Measurements from ENCODE around the gene CTBP2. TPM values are rescaled to one million over a fixed set of nuclear protein-coding genes. Genes with fewer than 3 reads are reported as not detected.
A peak's percentile ranks its signal among the peaks of the same experiment; 100 is the strongest.
"Not testable (repeated sequence)": the region's sequence is repeated elsewhere in the genome, so short reads cannot be mapped to it uniquely, and the experiment has no call there.

Gene CTBP2
- total RNA-seq, 3 donors from 2014 or later (not counting 1 experiment from before 2014, with no cell fraction given), result 120 to 179 (median 124) TPM

DNA sequence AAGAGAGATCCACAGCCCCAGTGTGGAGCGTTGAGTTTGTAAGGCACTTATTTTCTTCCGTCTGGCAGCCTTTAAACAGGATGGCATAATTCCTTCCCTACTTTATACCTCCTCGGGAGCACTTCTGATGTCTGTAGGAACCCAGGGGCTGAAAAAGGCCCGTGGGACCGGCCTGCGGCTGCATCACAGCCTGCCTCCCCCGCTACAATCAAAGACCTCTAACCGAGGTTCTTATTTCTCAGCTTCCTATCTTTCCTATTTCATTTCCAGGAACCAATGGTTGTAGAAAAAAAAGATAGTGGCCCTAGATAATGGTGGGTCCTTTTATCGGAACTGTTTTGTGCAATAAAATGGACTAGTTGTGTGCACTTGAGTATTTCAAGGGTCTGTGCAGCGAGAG is 4.1 kb upstream of the CTBP2 start:
- 97% methylated on average over 8 of the region's 10 CpGs for WGBS (ENCODE audit: insufficient coverage)
- H3K9me3 Mint-ChIP-seq, result no peaks in the 10 kb centered on the region
- H3K27me3 ChIP-seq (ENCODE audit: control insufficient read depth, insufficient read depth, low read length), result peaks cover 3% of the 10 kb centered on the region
- intact Hi-C loops (cut with micrococcal nuclease), result no loop called here
- no peak overlapping the region for H3K4me3 ChIP-seq (ENCODE audit: low read length)
- DNase-seq (no peak), ATAC-seq (no peak)
- H3K27me3 Mint-ChIP-seq (ENCODE audit: low read depth in 2 of 2), result no peaks in the 10 kb centered on the region
- H3K4me1 Mint-ChIP-seq, result peaks cover 0 to 8% of the 10 kb centered on the region in 2 donors
- no peaks in the 10 kb centered on the region for H3K36me3 Mint-ChIP-seq
- H3K4me3 Mint-ChIP-seq, result peak overlapping the region; percentile 13
- no peak overlapping the region for H3K27ac Mint-ChIP-seq
- H3K27ac ChIP-seq (ENCODE audit: low read length), result no peak overlapping the region
- TF ChIP-seq, protein P1, sequence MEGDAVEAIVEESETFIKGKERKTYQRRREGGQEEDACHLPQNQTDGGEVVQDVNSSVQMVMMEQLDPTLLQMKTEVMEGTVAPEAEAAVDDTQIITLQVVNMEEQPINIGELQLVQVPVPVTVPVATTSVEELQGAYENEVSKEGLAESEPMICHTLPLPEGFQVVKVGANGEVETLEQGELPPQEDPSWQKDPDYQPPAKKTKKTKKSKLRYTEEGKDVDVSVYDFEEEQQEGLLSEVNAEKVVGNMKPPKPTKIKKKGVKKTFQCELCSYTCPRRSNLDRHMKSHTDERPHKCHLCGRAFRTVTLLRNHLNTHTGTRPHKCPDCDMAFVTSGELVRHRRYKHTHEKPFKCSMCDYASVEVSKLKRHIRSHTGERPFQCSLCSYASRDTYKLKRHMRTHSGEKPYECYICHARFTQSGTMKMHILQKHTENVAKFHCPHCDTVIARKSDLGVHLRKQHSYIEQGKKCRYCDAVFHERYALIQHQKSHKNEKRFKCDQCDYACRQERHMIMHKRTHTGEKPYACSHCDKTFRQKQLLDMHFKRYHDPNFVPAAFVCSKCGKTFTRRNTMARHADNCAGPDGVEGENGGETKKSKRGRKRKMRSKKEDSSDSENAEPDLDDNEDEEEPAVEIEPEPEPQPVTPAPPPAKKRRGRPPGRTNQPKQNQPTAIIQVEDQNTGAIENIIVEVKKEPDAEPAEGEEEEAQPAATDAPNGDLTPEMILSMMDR (IDR thresholded peaks at IDR 0.05), result no peak
- H3K36me3 ChIP-seq (ENCODE audit: control insufficient read depth, insufficient read depth, low read length), result no peaks in the 10 kb centered on the region
- H3K4me1 ChIP-seq (ENCODE audit: control insufficient read depth, insufficient read depth, low read length), result peaks cover 6% of the 10 kb centered on the region
- H3K9me3 ChIP-seq (ENCODE audit: control insufficient read depth, insufficient read depth, low read length), result no peaks in the 10 kb centered on the region

DNA sequence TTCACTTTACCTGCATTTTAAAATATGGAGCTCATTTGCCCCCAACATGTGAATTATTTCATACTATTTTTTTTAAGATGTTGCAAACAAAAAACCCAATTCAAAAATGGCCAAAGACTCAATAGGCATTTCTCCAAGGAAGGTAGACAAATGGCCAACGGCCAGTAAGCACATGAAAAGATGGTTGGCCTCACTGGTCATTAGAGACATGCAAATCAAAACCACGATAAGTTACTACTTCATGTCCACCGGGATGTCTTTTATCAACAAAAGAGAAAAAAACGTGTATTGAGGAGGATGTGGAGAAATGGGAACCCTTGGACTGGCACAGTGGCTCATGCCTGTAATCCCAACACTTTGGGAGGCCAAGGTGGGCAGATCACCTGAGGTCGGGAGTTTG is 3.4 kb upstream of the CTBP2 start:
- Histone ChIP-seq H3K4me1 (ENCODE audit: control insufficient read depth, insufficient read depth, low read length) (peaks cover 6% of the 10 kb centered on the region), H3K27me3 (ENCODE audit: control insufficient read depth, insufficient read depth, low read length) (peaks cover 3% of the 10 kb centered on the region), H3K27ac (ENCODE audit: low read length) (no peak overlapping the region), H3K36me3 (ENCODE audit: control insufficient read depth, insufficient read depth, low read length) (no peaks in the 10 kb centered on the region), H3K4me3 (ENCODE audit: low read length) (no peak overlapping the region), H3K9me3 (ENCODE audit: control insufficient read depth, insufficient read depth, low read length) (no peaks in the 10 kb centered on the region)
- Mint-ChIP-seq H3K36me3 (no peaks in the 10 kb centered on the region), H3K4me1 (peaks cover 0 to 8% of the 10 kb centered on the region in 2 donors), H3K27me3 (ENCODE audit: low read depth in 2 of 2) (no peaks in the 10 kb centered on the region), H3K9me3 (no peaks in the 10 kb centered on the region), H3K4me3 (no peak overlapping the region), H3K27ac (no peak overlapping the region)
- WGBS (ENCODE audit: insufficient coverage), result 91% methylated on average over 5 of the region's 5 CpGs
- TF ChIP-seq, protein P1 (IDR thresholded peaks at IDR 0.05), result no peak
- intact Hi-C loops (cut with micrococcal nuclease), result no loop called here
- ATAC-seq (no peak), DNase-seq (no peak)

DNA sequence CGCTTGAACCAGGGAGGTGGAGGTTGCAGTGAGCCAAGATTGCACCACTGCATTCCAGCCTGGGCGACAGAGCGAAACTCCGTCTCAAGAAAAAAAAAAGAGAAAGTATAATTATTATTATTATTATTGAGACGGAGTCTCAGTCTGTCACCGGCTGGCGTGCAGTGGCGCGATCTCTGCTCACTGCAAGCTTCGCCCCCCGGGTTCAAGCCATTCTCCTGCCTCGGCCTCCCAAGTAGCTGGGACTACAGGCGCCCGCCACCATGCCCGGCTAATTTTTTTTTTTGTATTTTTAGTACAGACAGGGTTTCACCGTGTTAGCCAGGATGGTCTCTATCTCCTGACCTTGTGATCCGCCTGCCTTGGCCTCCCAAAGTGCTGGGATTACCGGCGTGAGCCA is 2.9 kb upstream of the CTBP2 start:
- H3K27ac Mint-ChIP-seq; H3K36me3 ChIP-seq (ENCODE audit: control insufficient read depth, insufficient read depth, low read length); intact Hi-C loops (cut with micrococcal nuclease); ATAC-seq; H3K4me1 ChIP-seq (ENCODE audit: control insufficient read depth, insufficient read depth, low read length); DNase-seq; H3K36me3 Mint-ChIP-seq; H3K27ac ChIP-seq (ENCODE audit: low read length); H3K9me3 ChIP-seq (ENCODE audit: control insufficient read depth, insufficient read depth, low read length); H3K4me3 Mint-ChIP-seq; H3K9me3 Mint-ChIP-seq; H3K27me3 Mint-ChIP-seq (ENCODE audit: low read depth in 2 of 2); H3K4me3 ChIP-seq (ENCODE audit: low read length); H3K27me3 ChIP-seq (ENCODE audit: control insufficient read depth, insufficient read depth, low read length): not testable (repeated sequence)
- WGBS (ENCODE audit: insufficient coverage), result 97% methylated on average over 15 of the region's 19 CpGs
- H3K4me1 Mint-ChIP-seq, result peaks cover 3 to 11% of the 10 kb centered on the region in 2 donors

DNA sequence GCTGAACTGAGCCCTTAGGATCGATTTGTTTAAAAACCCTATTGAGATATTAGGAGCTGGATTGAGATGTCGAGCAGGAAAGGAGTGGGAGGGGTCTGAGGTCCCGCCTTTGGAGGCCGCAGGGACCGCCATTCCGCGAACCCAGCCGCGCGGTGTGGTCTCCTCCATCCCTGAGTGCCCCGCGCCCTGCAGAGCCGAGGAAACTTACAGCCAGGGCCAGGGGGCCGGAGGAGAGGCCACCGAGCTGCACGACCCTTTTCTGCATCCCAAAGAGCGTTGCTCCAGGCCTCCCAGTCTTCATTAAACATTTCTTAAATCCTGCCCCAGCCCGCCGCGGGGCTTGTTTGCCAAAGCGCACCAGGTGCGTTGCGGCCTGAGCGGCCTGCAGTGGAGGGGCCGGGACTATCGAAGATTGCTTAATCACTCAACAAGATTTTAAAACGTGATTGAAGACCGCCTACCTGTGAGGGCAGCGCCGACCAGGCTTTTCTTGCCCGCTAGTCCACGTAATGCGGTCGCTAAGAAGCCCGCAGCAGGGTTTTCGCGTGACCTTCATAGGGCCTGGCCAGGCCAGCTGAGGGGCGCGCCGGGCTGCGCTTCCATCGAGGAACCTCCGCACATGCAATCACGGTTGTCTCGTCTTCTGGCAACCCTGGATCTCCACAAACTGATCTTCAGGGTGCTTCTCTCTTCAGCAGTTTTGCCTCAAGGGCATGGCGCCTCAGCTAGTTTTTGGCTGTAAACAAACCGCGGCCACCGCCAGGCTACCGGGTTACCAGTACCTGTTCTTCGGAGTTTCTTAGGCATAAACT is 2.0 kb upstream of the CTBP2 start:
- H3K4me3 Mint-ChIP-seq, result peak overlapping the region; percentile 91
- no peaks in the 10 kb centered on the region for H3K27me3 Mint-ChIP-seq (ENCODE audit: low read depth in 2 of 2)
- peaks cover 3% of the 10 kb centered on the region for H3K27me3 ChIP-seq (ENCODE audit: control insufficient read depth, insufficient read depth, low read length)
- WGBS (ENCODE audit: insufficient coverage), result 58% methylated on average over 51 of the region's 51 CpGs
- peaks cover 13 to 21% of the 10 kb centered on the region in 2 donors for H3K4me1 Mint-ChIP-seq
- no peak for ATAC-seq
- peak overlapping the region; percentile 63 for H3K4me3 ChIP-seq (ENCODE audit: low read length)
- peak overlapping the region in 1 of 2 donors; percentile 72 for H3K27ac Mint-ChIP-seq
- no peak overlapping the region for H3K27ac ChIP-seq (ENCODE audit: low read length)
- no peak for DNase-seq
- H3K36me3 ChIP-seq (ENCODE audit: control insufficient read depth, insufficient read depth, low read length), result no peaks in the 10 kb centered on the region
- H3K9me3 Mint-ChIP-seq, result no peaks in the 10 kb centered on the region
- intact Hi-C loops (cut with micrococcal nuclease), result no loop called here
- H3K9me3 ChIP-seq (ENCODE audit: control insufficient read depth, insufficient read depth, low read length), result no peaks in the 10 kb centered on the region
- TF ChIP-seq, protein P1 (IDR thresholded peaks at IDR 0.05), result no peak
- peaks cover 8% of the 10 kb centered on the region for H3K4me1 ChIP-seq (ENCODE audit: control insufficient read depth, insufficient read depth, low read length)
- no peaks in the 10 kb centered on the region for H3K36me3 Mint-ChIP-seq

Data from natural killer cell (primary cell).